ENCODE measurements around the gene PTPRG. TPM values are rescaled to one million over a fixed set of nuclear protein-coding genes. Genes with fewer than 3 reads are reported as not detected.

Gene PTPRG
- total and polyA plus RNA-seq, 2 experiments from 2014 or later: 24.4 to 131 TPM

- Histone ChIP-seq H3F3A (replicated peaks; ENCODE audit: low read depth) (no peaks in the 10 kb centered on the region), H3K27ac (ENCODE audit: low read depth) (peak overlapping the region; percentile 56), H3K79me2 (replicated peaks; ENCODE audit: insufficient read depth) (peaks cover 82% of the 10 kb centered on the region), H3K36me3 (ENCODE audit: insufficient read depth) (no peaks in the 10 kb centered on the region), H2AFZ (no peak overlapping the region), H4K20me1 (replicated peaks; ENCODE audit: insufficient read depth) (no peaks in the 10 kb centered on the region), H3K27me3 (ENCODE audit: insufficient read depth) (no peaks in the 10 kb centered on the region), H3K4me1 (ENCODE audit: insufficient read depth) (peaks cover 83% of the 10 kb centered on the region), H3K9me2 (ENCODE audit: insufficient read depth) (no peaks in the 10 kb centered on the region), H3K4me3 (no peak overlapping the region), H3K4me2 (peak overlapping the region; percentile 36; the same call in 1 of the 2 replicates)
- H3K9me3 Mint-ChIP-seq: no peaks in the 10 kb centered on the region; the same call in 2 of the 3 replicates
- peak overlapping the region; percentile 28; the same call in 1 of the 3 replicates for H3K4me3 Mint-ChIP-seq
- DNase-seq (ENCODE audit: low spot score): no peak
- H3K4me1 Mint-ChIP-seq: peaks cover 78% of the 10 kb centered on the region
- no peaks in the 10 kb centered on the region for H3K36me3 Mint-ChIP-seq (ENCODE audit: low read depth)
- no peak overlapping the region for H3K27ac Mint-ChIP-seq
- peaks cover 6% of the 10 kb centered on the region for H3K27me3 Mint-ChIP-seq (ENCODE audit: insufficient read depth, low read depth, poor library complexity)
- ATAC-seq: no peak
- no peak for TF ChIP-seq EZH2phosphoT487 (IDR thresholded peaks at IDR 0.05; ENCODE audit: unreplicated experiment)
- no peak for TF ChIP-seq ZNF114 (CRISPR knock-in tag; IDR thresholded peaks at IDR 0.05)
- TF ChIP-seq JUNB (IDR thresholded peaks at IDR 0.05; ENCODE audit: unreplicated experiment): no peak
- no peak for TF ChIP-seq EZH2 (IDR thresholded peaks at IDR 0.05; ENCODE audit: low read depth, unreplicated experiment)
- TF ChIP-seq, protein P1, sequence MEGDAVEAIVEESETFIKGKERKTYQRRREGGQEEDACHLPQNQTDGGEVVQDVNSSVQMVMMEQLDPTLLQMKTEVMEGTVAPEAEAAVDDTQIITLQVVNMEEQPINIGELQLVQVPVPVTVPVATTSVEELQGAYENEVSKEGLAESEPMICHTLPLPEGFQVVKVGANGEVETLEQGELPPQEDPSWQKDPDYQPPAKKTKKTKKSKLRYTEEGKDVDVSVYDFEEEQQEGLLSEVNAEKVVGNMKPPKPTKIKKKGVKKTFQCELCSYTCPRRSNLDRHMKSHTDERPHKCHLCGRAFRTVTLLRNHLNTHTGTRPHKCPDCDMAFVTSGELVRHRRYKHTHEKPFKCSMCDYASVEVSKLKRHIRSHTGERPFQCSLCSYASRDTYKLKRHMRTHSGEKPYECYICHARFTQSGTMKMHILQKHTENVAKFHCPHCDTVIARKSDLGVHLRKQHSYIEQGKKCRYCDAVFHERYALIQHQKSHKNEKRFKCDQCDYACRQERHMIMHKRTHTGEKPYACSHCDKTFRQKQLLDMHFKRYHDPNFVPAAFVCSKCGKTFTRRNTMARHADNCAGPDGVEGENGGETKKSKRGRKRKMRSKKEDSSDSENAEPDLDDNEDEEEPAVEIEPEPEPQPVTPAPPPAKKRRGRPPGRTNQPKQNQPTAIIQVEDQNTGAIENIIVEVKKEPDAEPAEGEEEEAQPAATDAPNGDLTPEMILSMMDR (conservative IDR thresholded peaks at IDR 0.05; ENCODE audit: low read depth in 2 of 2): no peak
- TF ChIP-seq NANOG (IDR thresholded peaks at IDR 0.05; ENCODE audit: borderline replicate concordance): no peak
- TF ChIP-seq ETS1 (IDR thresholded peaks at IDR 0.05): no peak
- TF ChIP-seq, protein P2, sequence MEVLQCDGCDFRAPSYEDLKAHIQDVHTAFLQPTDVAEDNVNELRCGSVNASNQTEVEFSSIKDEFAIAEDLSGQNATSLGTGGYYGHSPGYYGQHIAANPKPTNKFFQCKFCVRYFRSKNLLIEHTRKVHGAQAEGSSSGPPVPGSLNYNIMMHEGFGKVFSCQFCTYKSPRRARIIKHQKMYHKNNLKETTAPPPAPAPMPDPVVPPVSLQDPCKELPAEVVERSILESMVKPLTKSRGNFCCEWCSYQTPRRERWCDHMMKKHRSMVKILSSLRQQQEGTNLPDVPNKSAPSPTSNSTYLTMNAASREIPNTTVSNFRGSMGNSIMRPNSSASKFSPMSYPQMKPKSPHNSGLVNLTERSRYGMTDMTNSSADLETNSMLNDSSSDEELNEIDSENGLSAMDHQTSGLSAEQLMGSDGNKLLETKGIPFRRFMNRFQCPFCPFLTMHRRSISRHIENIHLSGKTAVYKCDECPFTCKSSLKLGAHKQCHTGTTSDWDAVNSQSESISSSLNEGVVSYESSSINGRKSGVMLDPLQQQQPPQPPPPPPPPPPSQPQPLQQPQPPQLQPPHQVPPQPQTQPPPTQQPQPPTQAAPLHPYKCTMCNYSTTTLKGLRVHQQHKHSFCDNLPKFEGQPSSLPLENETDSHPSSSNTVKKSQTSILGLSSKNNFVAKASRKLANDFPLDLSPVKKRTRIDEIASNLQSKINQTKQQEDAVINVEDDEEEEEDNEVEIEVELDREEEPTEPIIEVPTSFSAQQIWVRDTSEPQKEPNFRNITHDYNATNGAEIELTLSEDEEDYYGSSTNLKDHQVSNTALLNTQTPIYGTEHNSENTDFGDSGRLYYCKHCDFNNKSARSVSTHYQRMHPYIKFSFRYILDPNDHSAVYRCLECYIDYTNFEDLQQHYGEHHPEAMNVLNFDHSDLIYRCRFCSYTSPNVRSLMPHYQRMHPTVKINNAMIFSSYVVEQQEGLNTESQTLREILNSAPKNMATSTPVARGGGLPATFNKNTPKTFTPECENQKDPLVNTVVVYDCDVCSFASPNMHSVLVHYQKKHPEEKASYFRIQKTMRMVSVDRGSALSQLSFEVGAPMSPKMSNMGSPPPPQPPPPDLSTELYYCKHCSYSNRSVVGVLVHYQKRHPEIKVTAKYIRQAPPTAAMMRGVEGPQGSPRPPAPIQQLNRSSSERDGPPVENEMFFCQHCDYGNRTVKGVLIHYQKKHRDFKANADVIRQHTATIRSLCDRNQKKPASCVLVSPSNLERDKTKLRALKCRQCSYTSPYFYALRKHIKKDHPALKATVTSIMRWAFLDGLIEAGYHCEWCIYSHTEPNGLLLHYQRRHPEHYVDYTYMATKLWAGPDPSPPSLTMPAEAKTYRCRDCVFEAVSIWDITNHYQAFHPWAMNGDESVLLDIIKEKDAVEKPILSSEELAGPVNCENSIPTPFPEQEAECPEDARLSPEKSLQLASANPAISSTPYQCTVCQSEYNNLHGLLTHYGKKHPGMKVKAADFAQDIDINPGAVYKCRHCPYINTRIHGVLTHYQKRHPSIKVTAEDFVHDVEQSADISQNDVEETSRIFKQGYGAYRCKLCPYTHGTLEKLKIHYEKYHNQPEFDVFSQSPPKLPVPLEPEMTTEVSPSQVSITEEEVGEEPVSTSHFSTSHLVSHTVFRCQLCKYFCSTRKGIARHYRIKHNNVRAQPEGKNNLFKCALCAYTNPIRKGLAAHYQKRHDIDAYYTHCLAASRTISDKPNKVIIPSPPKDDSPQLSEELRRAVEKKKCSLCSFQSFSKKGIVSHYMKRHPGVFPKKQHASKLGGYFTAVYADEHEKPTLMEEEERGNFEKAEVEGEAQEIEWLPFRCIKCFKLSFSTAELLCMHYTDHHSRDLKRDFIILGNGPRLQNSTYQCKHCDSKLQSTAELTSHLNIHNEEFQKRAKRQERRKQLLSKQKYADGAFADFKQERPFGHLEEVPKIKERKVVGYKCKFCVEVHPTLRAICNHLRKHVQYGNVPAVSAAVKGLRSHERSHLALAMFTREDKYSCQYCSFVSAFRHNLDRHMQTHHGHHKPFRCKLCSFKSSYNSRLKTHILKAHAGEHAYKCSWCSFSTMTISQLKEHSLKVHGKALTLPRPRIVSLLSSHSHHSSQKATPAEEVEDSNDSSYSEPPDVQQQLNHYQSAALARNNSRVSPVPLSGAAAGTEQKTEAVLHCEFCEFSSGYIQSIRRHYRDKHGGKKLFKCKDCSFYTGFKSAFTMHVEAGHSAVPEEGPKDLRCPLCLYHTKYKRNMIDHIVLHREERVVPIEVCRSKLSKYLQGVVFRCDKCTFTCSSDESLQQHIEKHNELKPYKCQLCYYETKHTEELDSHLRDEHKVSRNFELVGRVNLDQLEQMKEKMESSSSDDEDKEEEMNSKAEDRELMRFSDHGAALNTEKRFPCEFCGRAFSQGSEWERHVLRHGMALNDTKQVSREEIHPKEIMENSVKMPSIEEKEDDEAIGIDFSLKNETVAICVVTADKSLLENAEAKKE (CRISPR knock-in tag; IDR thresholded peaks at IDR 0.05): no peak
- no peak for TF ChIP-seq ZNF331 (CRISPR knock-in tag; IDR thresholded peaks at IDR 0.05; ENCODE audit: low read depth)
- no peak for TF ChIP-seq CREB1 (CRISPR knock-in tag; IDR thresholded peaks at IDR 0.05; ENCODE audit: low read depth)
- TF ChIP-seq STAT1 (IDR thresholded peaks at IDR 0.05; ENCODE audit: unreplicated experiment): no peak
- TF ChIP-seq REST (IDR thresholded peaks at IDR 0.05; ENCODE audit: unreplicated experiment): no peak
- no peak for TF ChIP-seq POLR2AphosphoS5 (IDR thresholded peaks at IDR 0.05; ENCODE audit: low read depth)
Measured at GRCh38 chr3:61890167-61890566, 328.8 kb downstream of the PTPRG start.

Measured in GM23338 (cell line).